GM19452 (cell line): ENCODE results near the gene NPHS1.
A peak's percentile ranks its signal among the peaks of the same experiment; 100 is the strongest.
"Not testable (repeated sequence)": the region's sequence is repeated elsewhere in the genome, so short reads cannot be mapped to it uniquely, and the experiment has no call there.

ENCODE experiments used
- ATAC-seq: cut with Tn5 transposase; IDR thresholded peaks from one replicate; pipeline ENCODE4 v1.9.1; 2021; ENCODE audit not compliant: unreplicated experiment

Gene NPHS1

GRCh38 chr19:35852029-35852780, at the start of gene NPHS1:
TSS of gene NPHS1 (minus strand) at chr19:35852504. CDS start at chr19:35851837, 667 bp downstream.
- no peak for ATAC-seq

GRCh38 chr19:35901055-35901644, 48.8 kb upstream of the NPHS1 start:
- no peak for ATAC-seq

GRCh38 chr19:35899547-35900214, 47.4 kb upstream of the NPHS1 start:
- ATAC-seq = peak; percentile 22

GRCh38 chr19:35898499-35898809, 46.1 kb upstream of the NPHS1 start:
- ATAC-seq = no peak

GRCh38 chr19:35897706-35898451, 45.6 kb upstream of the NPHS1 start:
- ATAC-seq = no peak

GRCh38 chr19:35896643-35897040, 44.3 kb upstream of the NPHS1 start:
- ATAC-seq = no peak

- ATAC-seq = no peak
These were observed 43.8 kb upstream of the NPHS1 start for GRCh38 chr19:35895911-35896642.

- ATAC-seq = no peak
These were observed 42.0 kb upstream of the NPHS1 start for GRCh38 chr19:35894342-35894741.

GRCh38 chr19:35891819-35892218, 39.5 kb upstream of the NPHS1 start:
- not testable (repeated sequence) for ATAC-seq

- ATAC-seq = no peak
These were observed 37.9 kb upstream of the NPHS1 start for GRCh38 chr19:35890113-35890650.

- no peak for ATAC-seq
These were observed 37.2 kb upstream of the NPHS1 start for GRCh38 chr19:35889370-35890112.

- ATAC-seq = no peak
These were observed 36.1 kb upstream of the NPHS1 start for GRCh38 chr19:35888398-35888797.

- no peak for ATAC-seq
These were observed 34.9 kb upstream of the NPHS1 start for GRCh38 chr19:35887197-35887596.

GRCh38 chr19:35885904-35886303, 33.6 kb upstream of the NPHS1 start:
- no peak for ATAC-seq

GRCh38 chr19:35885225-35885738, 33.0 kb upstream of the NPHS1 start:
- ATAC-seq = no peak

- no peak for ATAC-seq
These were observed 31.6 kb upstream of the NPHS1 start for GRCh38 chr19:35883882-35884281.

- no peak for ATAC-seq
These were observed 30.0 kb upstream of the NPHS1 start for GRCh38 chr19:35882114-35882832.

- no peak for ATAC-seq
These were observed 27.5 kb upstream of the NPHS1 start for GRCh38 chr19:35879770-35880317.

- no peak for ATAC-seq
These were observed 26.8 kb upstream of the NPHS1 start for GRCh38 chr19:35879068-35879467.
